WTC11 (cell line): ENCODE measurements around the gene PSMD8. TPM values are rescaled to one million over a fixed set of nuclear protein-coding genes. Genes with fewer than 3 reads are reported as not detected.

Source experiments
- ATAC-seq: fragments of 200-7000 bp; cut with Tn5 transposase; 2 replicates; pipeline ENCODE4 v1.10.0; 2021; ENCODE audit warnings: mild to moderate bottlenecking, moderate library complexity
- CTCF ChIA-PET: fragments of 300-600 bp; sonication (Branson Sonifier 250); formaldehyde crosslinking; loops from one replicate; lab custom pipeline; 2021; ENCODE audit warnings: antibody characterized with exemption; lab: Charles Lee
- POLR2A ChIA-PET: fragments of 350-600 bp; sonication (Branson Sonifier 250); formaldehyde crosslinking; loops from one replicate; lab custom pipeline; 2021; ENCODE audit warnings: antibody characterized with exemption; lab: Charles Lee
- DNase-seq: peaks from one replicate; pipeline ENCODE4 v3.0.0; 2021; ENCODE audit warnings: low spot score
- H3K27ac Mint-ChIP-seq: 2 replicates; pipeline ENCODE4 v1.8.0; 2021; ENCODE audit warnings: mixed read lengths
- H3K27me3 Mint-ChIP-seq: 2 replicates; pipeline ENCODE4 v1.8.0; 2021; ENCODE audit warnings: low read depth, mild to moderate bottlenecking, moderate library complexity, mixed read lengths
- H3K36me3 Mint-ChIP-seq: 2 replicates; pipeline ENCODE4 v1.8.0; 2021; ENCODE audit warnings: mixed read lengths
- H3K4me1 Mint-ChIP-seq: 2 replicates; pipeline ENCODE4 v1.8.0; 2022; ENCODE audit warnings: mixed read lengths
- H3K4me3 Mint-ChIP-seq: 2 replicates; pipeline ENCODE4 v1.8.0; 2021; ENCODE audit warnings: mild to moderate bottlenecking, moderate library complexity, mixed read lengths
- H3K9me3 Mint-ChIP-seq: 2 replicates; pipeline ENCODE4 v1.8.0; 2021; ENCODE audit warnings: mixed read lengths
- ATF1 ChIP-seq: sonication (generic); formaldehyde crosslinking; IDR thresholded peaks from 2 replicates; pipeline ENCODE4 v1.8.1; 2023; ENCODE audit warnings: mild to moderate bottlenecking, moderate library complexity, missing genetic modification reagents
- ATF2 ChIP-seq: sonication (generic); formaldehyde crosslinking; IDR thresholded peaks from 2 replicates; pipeline ENCODE4 v1.8.1; 2022; ENCODE audit warnings: low read depth, missing genetic modification reagents, borderline replicate concordance
- ATF3 ChIP-seq: sonication (generic); formaldehyde crosslinking; conservative IDR thresholded peaks from 2 replicates; pipeline ENCODE4 v1.8.1; 2022; ENCODE audit warnings: mild to moderate bottlenecking, missing genetic modification reagents
- CBFB ChIP-seq: sonication (generic); formaldehyde crosslinking; IDR thresholded peaks from 2 replicates; pipeline ENCODE4 v1.8.1; 2022; ENCODE audit warnings: mild to moderate bottlenecking, low read depth, missing genetic modification reagents
- CDX4 ChIP-seq: fragments of 250-450 bp; sonication (Bioruptor Pico); IDR thresholded peaks from 2 replicates; pipeline ENCODE4 v1.9.0; 2021; ENCODE audit warnings: moderate library complexity, mild to moderate bottlenecking, inconsistent platforms, borderline replicate concordance
- CTCF ChIP-seq: fragments of 200-600 bp; IDR thresholded peaks from 2 replicates; pipeline ENCODE4 v1.8.0; 2022; ENCODE audit warnings: antibody characterized with exemption
- ELF4 ChIP-seq: sonication (generic); formaldehyde crosslinking; IDR thresholded peaks from 2 replicates; pipeline ENCODE4 v1.8.1; 2022; ENCODE audit warnings: low read depth, mild to moderate bottlenecking, moderate library complexity, missing genetic modification reagents
- ETV6 ChIP-seq: sonication (generic); formaldehyde crosslinking; IDR thresholded peaks from 2 replicates; pipeline ENCODE4 v1.8.1; 2022; ENCODE audit warnings: mild to moderate bottlenecking, missing genetic modification reagents
- GTF2I ChIP-seq: fragments of 250-450 bp; sonication (Bioruptor Pico); conservative IDR thresholded peaks from 2 replicates; pipeline ENCODE4 v1.4.0; 2021; ENCODE audit warnings: mild to moderate bottlenecking
- IRF2 ChIP-seq: sonication (generic); formaldehyde crosslinking; IDR thresholded peaks from 2 replicates; pipeline ENCODE4 v1.8.0; 2022; ENCODE audit warnings: low read depth, missing genetic modification reagents, borderline replicate concordance
- NR1H2 ChIP-seq: sonication (generic); formaldehyde crosslinking; IDR thresholded peaks from 2 replicates; pipeline ENCODE4 v1.9.0; 2021; ENCODE audit warnings: mild to moderate bottlenecking, moderate library complexity, missing genetic modification reagents
- NR3C1 ChIP-seq: sonication (generic); formaldehyde crosslinking; conservative IDR thresholded peaks from 2 replicates; pipeline ENCODE4 v1.8.1; 2023; ENCODE audit warnings: low read depth, mild to moderate bottlenecking, missing genetic modification reagents
- OVOL2 ChIP-seq: fragments of 250-450 bp; sonication (Bioruptor Pico); IDR thresholded peaks from 2 replicates; pipeline ENCODE4 v1.9.0; 2021; ENCODE audit warnings: mild to moderate bottlenecking, borderline replicate concordance
- PRRX2 ChIP-seq: fragments of 250-450 bp; sonication (Bioruptor Pico); IDR thresholded peaks from 2 replicates; pipeline ENCODE4 v1.8.0; 2021; ENCODE audit warnings: mild to moderate bottlenecking
- SOX15 ChIP-seq: fragments of 250-450 bp; sonication (Bioruptor Pico); IDR thresholded peaks from 2 replicates; pipeline ENCODE4 v1.9.0; 2021; ENCODE audit warnings: mild to moderate bottlenecking
- TEAD1 ChIP-seq: sonication (generic); formaldehyde crosslinking; IDR thresholded peaks from 2 replicates; pipeline ENCODE4 v1.8.0; 2022; ENCODE audit warnings: mild to moderate bottlenecking, missing genetic modification reagents
- ZBTB21 ChIP-seq: sonication (generic); formaldehyde crosslinking; IDR thresholded peaks from 2 replicates; pipeline ENCODE4 v1.8.1; 2023; ENCODE audit warnings: mild to moderate bottlenecking, missing genetic modification reagents, borderline replicate concordance
- ZBTB43 ChIP-seq: sonication (generic); formaldehyde crosslinking; IDR thresholded peaks from 2 replicates; pipeline ENCODE4 v1.8.1; 2023; ENCODE audit warnings: mild to moderate bottlenecking, missing genetic modification reagents
- ZNF121 ChIP-seq: sonication (generic); formaldehyde crosslinking; IDR thresholded peaks from 2 replicates; pipeline ENCODE4 v1.8.0; 2023; ENCODE audit warnings: missing genetic modification reagents
- ZNF317 ChIP-seq: sonication (generic); formaldehyde crosslinking; IDR thresholded peaks from 2 replicates; pipeline ENCODE4 v1.8.1; 2023; ENCODE audit warnings: low read depth, mild to moderate bottlenecking, moderate library complexity, missing genetic modification reagents, borderline replicate concordance
- ZNF532 ChIP-seq: fragments of 250-450 bp; sonication (Bioruptor Pico); IDR thresholded peaks from 2 replicates; pipeline ENCODE4 v1.9.0; 2021; ENCODE audit warnings: mild to moderate bottlenecking, borderline replicate concordance
- total RNA-seq: library from RNA; stranded (reverse); gene quantifications from 3 replicates; pipeline ENCODE4 v1.2.3, GENCODE V29; 2021

PSMD8 gene
- total RNA-seq, 1 experiment from 2014 or later, result 167 TPM

GRCh38 chr19:38402967-38403674, 28.8 kb downstream of the PSMD8 start, which contains the start of gene FAM98C (continued):
- TF ChIP-seq ELF4 (CRISPR knock-in tag), result 0 out of 2 replicates have a peak, but pooled peaks have one; percentile 19
- TF ChIP-seq ZBTB21 (CRISPR knock-in tag), result peak; percentile 32; the same call in 1 of the 2 replicates
- TF ChIP-seq ATF3 (CRISPR knock-in tag), result no peak
- no peak for TF ChIP-seq OVOL2 (CRISPR knock-in tag)
- TF ChIP-seq ETV6 (CRISPR knock-in tag), result peak; percentile 59; the same call in 1 of the 2 replicates
- TF ChIP-seq, all 79 proteins: peak for 23

- Mint-ChIP-seq H3K4me1 (no peaks in the 10 kb centered on the region), H3K4me3 (peak overlapping the region; percentile 43; the same call in 1 of the 2 replicates), H3K9me3 (no peaks in the 10 kb centered on the region), H3K27me3 (peaks cover 41% of the 10 kb centered on the region), H3K27ac (no peak overlapping the region), H3K36me3 (no peaks in the 10 kb centered on the region)
- ATAC-seq (no peak), DNase-seq (no peak)
- no peak for TF ChIP-seq CDX4 (CRISPR knock-in tag)
- TF ChIP-seq TEAD1 (CRISPR knock-in tag), result no peak
- ChIA-PET CTCF (interaction anchor here (0.9 to 3.0 kb wide), 7 partner anchors 10 to 74 kb away, joined by 3 to 69 read pairs (median 38); partner anchors contain the start of genes PSMD8 and RASGRP4), POLR2A (no interaction called here)
Observed at GRCh38 chr19:38404858-38405257, 30.5 kb downstream of the PSMD8 start.

- ATAC-seq, result no peak
- ChIA-PET POLR2A (no interaction called here), CTCF (interaction anchor here (1.2 to 3.0 kb wide), 3 partner anchors 20 to 31 kb away, joined by 3 to 49 read pairs (median 3); partner anchors contain the start of genes PSMD8 and RASGRP4)
- TF ChIP-seq NR3C1 (CRISPR knock-in tag) (no peak), CBFB (CRISPR knock-in tag) (no peak), GTF2I (no peak), NR1H2 (CRISPR knock-in tag) (no peak), ZBTB43 (CRISPR knock-in tag) (no peak), ATF2 (CRISPR knock-in tag) (no peak), CTCF (no peak), ZNF317 (CRISPR knock-in tag) (no peak), ZNF532 (no peak), ATF1 (CRISPR knock-in tag) (no peak), SOX15 (CRISPR knock-in tag) (no peak), ZNF121 (no peak), IRF2 (CRISPR knock-in tag) (no peak), PRRX2 (CRISPR knock-in tag) (no peak)
- no peaks in the 10 kb centered on the region for H3K4me1 Mint-ChIP-seq
- no peak for DNase-seq
- H3K36me3 Mint-ChIP-seq, result no peaks in the 10 kb centered on the region
- H3K4me3 Mint-ChIP-seq, result peak overlapping the region; percentile 24; the same call in 1 of the 2 replicates
- H3K9me3 Mint-ChIP-seq, result no peaks in the 10 kb centered on the region
- no peak overlapping the region for H3K27ac Mint-ChIP-seq
- peaks cover 37% of the 10 kb centered on the region for H3K27me3 Mint-ChIP-seq
Observed at GRCh38 chr19:38405276-38405675, 30.9 kb downstream of the PSMD8 start.
